Upper lobe of right lung (tissue), 1 donor: Measurements from ENCODE around the gene HTR3C. TPM values are rescaled to one million over a fixed set of nuclear protein-coding genes. Genes with fewer than 3 reads are reported as not detected.
"Not testable (repeated sequence)": the region's sequence is repeated elsewhere in the genome, so short reads cannot be mapped to it uniquely, and the experiment has no call there.

Experiments
- ATAC-seq: fragments of 200-7000 bp; cut with Tn5 transposase; one replicate; pipeline ENCODE4 v1.9.1; 2020; ENCODE audit warnings: mild to moderate bottlenecking, moderate library complexity
- DNase-seq: peaks from one replicate; pipeline ENCODE4 v3.0.0-alpha.2; 2020
- H3K27ac ChIP-seq: fragments of 200-600 bp; one replicate; pipeline ENCODE4 v1.8.0; 2022
- H3K27me3 ChIP-seq: fragments of 200-600 bp; one replicate; pipeline ENCODE4 v1.8.0; 2022; ENCODE audit warnings: mild to moderate bottlenecking
- H3K36me3 ChIP-seq: fragments of 200-600 bp; one replicate; pipeline ENCODE4 v1.8.0; 2022
- H3K4me1 ChIP-seq: fragments of 200-600 bp; one replicate; pipeline ENCODE4 v1.8.0; 2022
- H3K4me3 ChIP-seq: fragments of 200-600 bp; one replicate; pipeline ENCODE4 v1.8.0; 2022; ENCODE audit warnings: mild to moderate bottlenecking
- H3K9me3 ChIP-seq: fragments of 200-600 bp; one replicate; pipeline ENCODE4 v1.8.0; 2022
- CTCF ChIP-seq: fragments of 200-600 bp; IDR thresholded peaks from one replicate; pipeline ENCODE4 v1.8.0; 2022; ENCODE audit warnings: antibody characterized with exemption
- intact Hi-C: fragments of 100-400 bp; cut with DNase I; formaldehyde crosslinking; loops from one replicate; pipeline ENCODE4 v1.11.0; 2022
- total RNA-seq: library from RNA; stranded (reverse); fragmentation: NEBNext Ultra II Directional; extraction: Animal tissue kit (Norgen Biotek cat#: 25700); gene quantifications from one replicate; pipeline ENCODE4 v1.2.1, GENCODE V29; 2021
- donor health status: DM: no; HTN: yes; CAD: no; lungs with severe emphysema.

HTR3C gene
- total RNA-seq, 1 donor from 2014 or later, result not detected

DNA sequence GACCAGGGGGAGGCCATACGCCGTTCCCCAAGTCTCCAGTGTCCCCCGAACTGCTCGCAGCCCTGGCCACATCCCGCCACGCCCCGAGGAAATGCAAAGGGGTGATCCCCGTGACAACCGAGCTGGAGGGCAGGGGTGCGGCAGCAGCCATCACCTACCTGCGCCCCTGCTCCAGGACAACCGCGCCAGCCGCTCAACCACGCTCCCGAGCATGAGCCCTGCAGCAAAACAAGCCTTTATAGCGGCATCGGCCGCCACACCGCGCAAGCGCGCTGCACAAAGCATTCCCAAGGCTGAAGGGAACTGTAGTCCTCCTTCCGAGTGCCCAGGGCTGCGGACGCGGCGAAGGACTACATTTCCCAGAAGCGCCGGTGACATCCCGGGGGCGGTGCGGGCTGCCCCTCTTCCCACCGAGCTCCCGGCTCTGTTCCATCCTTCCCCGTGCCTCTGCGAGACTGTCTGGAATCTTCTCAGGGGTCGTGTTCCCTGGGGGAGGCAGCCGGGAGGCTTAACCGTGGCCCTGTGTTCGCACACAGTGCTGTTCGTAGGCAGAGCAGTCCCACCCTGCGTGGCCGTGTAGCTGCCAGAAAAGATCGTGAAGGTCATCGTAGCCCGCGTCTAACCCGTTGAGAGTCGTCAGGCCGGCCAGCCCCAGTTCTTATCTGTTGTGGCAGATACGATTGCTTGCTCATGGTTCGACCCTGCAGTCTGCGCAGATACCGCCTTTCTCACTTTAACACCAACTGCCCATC is 35.0 kb upstream of the HTR3C start, which contains the start of gene ABCC5:
Gene ABCC5, minus strand, starts transcription at position 213 of the 752 bp plus-strand sequence. CDS start 3,492 bp downstream, outside the sequence.
- H3K4me3 ChIP-seq, result peak within 1 kb of the TSS; percentile 99
- H3K36me3 ChIP-seq, result peaks cover 6% of the 10 kb centered on the region
- peak; percentile 35 for TF ChIP-seq CTCF
- H3K27me3 ChIP-seq, result no peaks in the 10 kb centered on the region
- DNase-seq (peak; percentile 95), ATAC-seq (peak; percentile 99)
- H3K4me1 ChIP-seq, result peaks cover 14% of the 10 kb centered on the region
- H3K27ac ChIP-seq, result peak within 1 kb of the TSS; percentile 80
- intact Hi-C loops, result loop anchor here (10.0 kb wide), 1 partner anchor 123 kb away; no protein-coding TSS in a partner anchor
- no peaks in the 10 kb centered on the region for H3K9me3 ChIP-seq

DNA sequence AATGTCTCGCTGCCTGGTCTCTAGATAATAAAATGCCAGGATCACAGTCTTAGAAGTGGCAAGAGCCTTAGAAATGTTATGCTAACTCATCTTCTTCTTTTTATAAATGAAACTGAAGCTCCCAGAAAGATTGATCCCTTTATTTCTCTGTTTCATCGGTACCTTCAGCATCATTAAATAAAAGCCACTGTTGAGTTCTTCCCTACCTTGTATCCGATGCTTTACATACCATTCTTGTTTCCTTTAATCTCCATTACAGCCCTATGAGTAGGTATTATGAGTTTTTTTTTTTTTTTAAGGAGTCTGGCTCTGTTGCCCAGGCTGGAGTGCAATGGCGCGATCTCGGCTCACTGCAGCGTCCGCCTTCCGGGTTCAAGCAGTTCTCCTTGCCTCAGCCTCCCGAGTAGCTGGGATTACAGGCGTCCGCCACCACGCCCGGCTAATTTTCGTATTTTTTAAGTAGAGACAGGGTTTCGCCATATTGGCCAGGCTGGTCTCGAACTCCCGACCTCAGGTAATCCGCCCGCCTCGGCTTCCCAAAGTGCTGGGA is 34.3 kb upstream of the HTR3C start:
- Histone ChIP-seq H3K4me1 (peaks cover 14% of the 10 kb centered on the region), H3K36me3 (peaks cover 6% of the 10 kb centered on the region), H3K9me3 (no peaks in the 10 kb centered on the region), H3K27ac (peak overlapping the region; percentile 80), H3K27me3 (no peaks in the 10 kb centered on the region), H3K4me3 (peak overlapping the region; percentile 99)
- no peak for TF ChIP-seq CTCF
- DNase-seq, result no peak
- no peak for ATAC-seq
- intact Hi-C loops, result loop anchor here (10.0 kb wide), 1 partner anchor 124 kb away; no protein-coding TSS in a partner anchor

- intact Hi-C loops, result no loop called here
- H3K27ac ChIP-seq, result no peak overlapping the region
- no peak overlapping the region for H3K4me3 ChIP-seq
- no peaks in the 10 kb centered on the region for H3K36me3 ChIP-seq
- H3K4me1 ChIP-seq, result peaks cover 5% of the 10 kb centered on the region
- TF ChIP-seq CTCF, result no peak
- ATAC-seq (no peak), DNase-seq (no peak)
- H3K9me3 ChIP-seq, result no peaks in the 10 kb centered on the region
- no peaks in the 10 kb centered on the region for H3K27me3 ChIP-seq
Measured at GRCh38 chr3:184022323-184022722, 30.5 kb upstream of the HTR3C start.

- intact Hi-C loops, H3K36me3 ChIP-seq, H3K4me1 ChIP-seq, H3K27ac ChIP-seq, H3K9me3 ChIP-seq, H3K27me3 ChIP-seq, DNase-seq, H3K4me3 ChIP-seq, ATAC-seq: not testable (repeated sequence)
Measured at GRCh38 chr3:184025256-184025655, 27.6 kb upstream of the HTR3C start.

DNA sequence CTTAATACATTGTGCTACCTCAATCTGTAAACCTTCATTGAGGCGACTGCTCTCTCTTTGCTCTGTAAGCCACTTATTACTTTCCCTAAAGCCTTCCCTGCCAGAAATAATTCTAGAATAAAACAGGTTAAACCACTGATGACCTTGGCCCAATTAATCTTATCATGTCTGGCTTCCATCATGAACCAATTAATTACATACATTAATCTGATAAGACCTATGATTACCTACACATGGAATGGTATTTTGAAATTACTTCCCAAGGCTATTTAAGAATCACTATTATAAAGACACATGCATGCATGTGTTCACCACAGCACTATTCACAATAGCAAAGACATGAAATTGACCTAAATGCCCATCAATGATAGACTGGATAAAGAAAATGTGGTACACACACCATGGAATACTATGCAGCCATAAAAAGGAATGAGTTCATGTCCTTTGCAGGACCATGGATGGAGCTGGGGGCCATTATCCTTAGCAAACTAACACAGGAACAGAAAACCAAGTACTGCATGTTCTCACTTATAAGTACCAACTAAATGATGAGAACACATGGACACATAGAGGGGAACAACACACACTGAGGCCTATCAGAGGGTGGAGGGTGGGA is 24.5 kb upstream of the HTR3C start:
- DNase-seq, H3K36me3 ChIP-seq, ATAC-seq, intact Hi-C loops, H3K9me3 ChIP-seq, H3K4me1 ChIP-seq, H3K27ac ChIP-seq, H3K4me3 ChIP-seq, H3K27me3 ChIP-seq: not testable (repeated sequence)

DNA sequence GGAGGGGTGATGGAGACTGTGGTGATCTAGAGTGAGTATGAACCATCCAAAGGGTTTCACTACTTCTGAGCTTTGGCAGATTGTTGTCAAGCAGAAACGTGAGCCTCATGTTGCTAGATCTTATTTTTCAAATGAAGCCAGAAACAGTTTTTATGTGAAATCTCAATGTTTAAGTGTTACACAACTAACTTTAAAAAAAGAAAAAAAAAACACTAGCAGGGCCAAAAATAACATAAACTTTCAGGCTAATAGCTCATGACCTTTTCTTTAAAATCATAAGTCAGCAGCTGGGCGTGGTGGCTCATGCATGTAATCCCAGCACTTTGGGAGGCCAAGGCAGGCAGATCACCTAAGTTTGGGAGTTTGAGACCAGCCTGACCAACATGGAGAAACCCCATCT is 23.4 kb upstream of the HTR3C start:
- ATAC-seq, result no peak
- no peaks in the 10 kb centered on the region for H3K36me3 ChIP-seq
- TF ChIP-seq CTCF, result no peak
- intact Hi-C loops, result no loop called here
- no peaks in the 10 kb centered on the region for H3K9me3 ChIP-seq
- H3K27me3 ChIP-seq, result no peaks in the 10 kb centered on the region
- H3K4me1 ChIP-seq, result no peaks in the 10 kb centered on the region
- H3K27ac ChIP-seq, result no peak overlapping the region
- no peak overlapping the region for H3K4me3 ChIP-seq
- DNase-seq, result no peak
